GM12878 (cell line): ENCODE results near the gene PADI2. TPM values are rescaled to one million over a fixed set of nuclear protein-coding genes. Genes with fewer than 3 reads are reported as not detected.
A peak's percentile ranks its signal among the peaks of the same experiment; 100 is the strongest.

Experiments
- BCL11A ChIP-seq: IDR thresholded peaks from 2 replicates; pipeline ENCODE4 v1.6.1; 2011; ENCODE audit warnings: low read depth, low read length
- BHLHE40 ChIP-seq, 2 experiments: fragments of 450-650 bp in 1 of 2; IDR thresholded peaks; 2 replicates each; pipeline ENCODE4 v1.6.1; 2011 to 2017; ENCODE audit warnings: low read depth in 2 of 2, borderline replicate concordance in 1 of 2, improper control_type of control experiment in 1 of 2, low read length in 1 of 2, mild to moderate bottlenecking in 1 of 2
- E2F4 ChIP-seq: IDR thresholded peaks from 2 replicates; pipeline ENCODE4 v1.6.1; 2012; ENCODE audit warnings: low read depth, low read length, improper control_type of control experiment
- EZH2 ChIP-seq: IDR thresholded peaks from 2 replicates; pipeline ENCODE4 v1.6.1; 2012; ENCODE audit warnings: low read depth, mild to moderate bottlenecking, control low read depth, inconsistent platforms, low read length, borderline replicate concordance; ENCODE audit not compliant: control insufficient read depth
- GABPA ChIP-seq: IDR thresholded peaks from 2 replicates; pipeline ENCODE4 v1.6.1; 2014; ENCODE audit warnings: antibody characterized with exemption, low read depth, mild to moderate bottlenecking, inconsistent platforms
- NR2C2 ChIP-seq: IDR thresholded peaks from 2 replicates; pipeline ENCODE4 v1.6.1; 2011; ENCODE audit warnings: borderline replicate concordance, low read depth; ENCODE audit not compliant: control insufficient read depth, insufficient read length
- NR2F1 ChIP-seq: fragments of 450-650 bp; conservative IDR thresholded peaks from 2 replicates; pipeline ENCODE4 v1.6.1; 2017; ENCODE audit warnings: mild to moderate bottlenecking
- POLR2A ChIP-seq: IDR thresholded peaks from 2 replicates; pipeline ENCODE4 v1.6.1; 2011; ENCODE audit warnings: low read depth, mild to moderate bottlenecking, low read length
- RUNX3 ChIP-seq: IDR thresholded peaks from 2 replicates; pipeline ENCODE4 v1.6.1; 2012; ENCODE audit warnings: low read length, inconsistent platforms
- SKIL ChIP-seq: fragments of 450-650 bp; IDR thresholded peaks from 2 replicates; pipeline ENCODE4 v1.6.1; 2017; ENCODE audit warnings: mild to moderate bottlenecking, low read depth, inconsistent platforms; ENCODE audit not compliant: poor library complexity, severe bottlenecking
- STAT1 ChIP-seq: fragments of 450-650 bp; conservative IDR thresholded peaks from 2 replicates; pipeline ENCODE4 v1.6.1; 2014; ENCODE audit warnings: antibody characterized with exemption, mild to moderate bottlenecking
- SUZ12 ChIP-seq: fragments of 200-600 bp; sonication (generic); IDR thresholded peaks from one replicate; pipeline ENCODE4 v1.6.1; 2018; ENCODE audit warnings: antibody characterized with exemption, mild to moderate bottlenecking; ENCODE audit not compliant: unreplicated experiment
- TARDBP ChIP-seq: IDR thresholded peaks from 2 replicates; pipeline ENCODE4 v1.6.1; 2016; ENCODE audit warnings: borderline replicate concordance
- TBL1XR1 ChIP-seq: IDR thresholded peaks from 2 replicates; pipeline ENCODE4 v1.6.1; 2012; ENCODE audit warnings: low read depth, low read length, improper control_type of control experiment
- WRNIP1 ChIP-seq: IDR thresholded peaks from 2 replicates; pipeline ENCODE4 v1.6.1; 2011; ENCODE audit warnings: low read depth, low read length, improper control_type of control experiment, borderline replicate concordance
- ZBTB11 ChIP-seq: fragments of 450-650 bp; formaldehyde crosslinking; IDR thresholded peaks from 2 replicates; pipeline ENCODE4 v1.5.0; 2022; ENCODE audit warnings: mild to moderate bottlenecking, missing genetic modification characterization
- ZBTB33 ChIP-seq: fragments of 450-650 bp; IDR thresholded peaks from 2 replicates; pipeline ENCODE4 v1.6.1; 2017; ENCODE audit warnings: mild to moderate bottlenecking
- ZNF24 ChIP-seq: fragments of 450-650 bp; IDR thresholded peaks from 2 replicates; pipeline ENCODE4 v1.6.1; 2017; ENCODE audit warnings: antibody characterized with exemption, mild to moderate bottlenecking
- ZNF687 ChIP-seq: fragments of 450-650 bp; IDR thresholded peaks from 2 replicates; pipeline ENCODE4 v1.6.1; 2017; ENCODE audit warnings: mild to moderate bottlenecking, moderate library complexity
- polyA plus RNA-seq, 11 experiments: library from polyadenylated mRNA; depleted of rRNA in 4 of 11; unstranded in 6 of 11; stranded (reverse) in 5 of 11; fragments of >200 nt; fragmentation: Nextera tagmentation in 4 of 11; fragmentation: Illumina TruSeq in 1 of 11; extraction: Ambion mirVana in 4 of 11; extraction: Trizol in 1 of 11; gene quantifications; 1 replicate in 1 of 11; 2 replicates in 10 of 11; pipeline versions ENCODE4 v1.2.1 to v1.2.3, GENCODE V29; 2011 to 2016; ENCODE audit warnings: inconsistent platforms in 2 of 11, missing spikeins in 2 of 11, low read depth in 1 of 11
- total RNA-seq, 4 experiments: library from RNA; depleted of rRNA in 3 of 4; stranded (reverse); fragments of >200 nt in 3 of 4; fragmentation: Illumina TruSeq in 1 of 4; extraction: Trizol in 1 of 4; gene quantifications; 2 replicates each; pipeline versions ENCODE4 v1.2.1 to v1.2.3, GENCODE V29; 2013 to 2021

Gene PADI2
- total and polyA plus RNA-seq, 10 of the 15 experiments (the other 5 are each of a cell fraction or from before 2014, with no cell fraction given): 0.05 to 3.0 (median 0.10) TPM; not detected in 1

- TF ChIP-seq NR2C2 (no peak), ZBTB11 (no peak), STAT1 (no peak), ZNF687 (peak; percentile 56; the same call in 1 of the 2 replicates), BHLHE40 (IDR thresholded peaks at IDR 0.05; ENCODE audit: borderline replicate concordance in 1 of 2, low read depth in 2 of 2, low read length in 1 of 2) (peak in 1 of 2 experiments; percentile 15; a peak in 1 of 4 replicates), WRNIP1 (no peak), SUZ12 (no peak), TARDBP (no peak), NR2F1 (no peak), E2F4 (no peak), ZNF24 (no peak), GABPA (no peak), ZBTB33 (no peak), SKIL (no peak), BCL11A (no peak), RUNX3 (peak; percentile 49), TBL1XR1 (no peak), POLR2A (no peak), EZH2 (no peak)
Observed at GRCh38 chr1:17023102-17023501, 96.1 kb downstream of the PADI2 start (continued).
